Bronchial epithelial cell (primary cell): Measurements from ENCODE around the gene HYKK. TPM values are rescaled to one million over a fixed set of nuclear protein-coding genes. Genes with fewer than 3 reads are reported as not detected.
A peak's percentile ranks its signal among the peaks of the same experiment; 100 is the strongest.

Experiments
- DNase-seq: peaks from one replicate; pipeline ENCODE4 v3.0.0-alpha.2; 2010; ENCODE audit warnings: low read depth
- FAIRE-seq: peaks from 2 replicates; lab custom pipeline; 2011; peaks lifted over from hg19 to GRCh38; lab: Jason Lieb, UNC
- H3K27me3 ChIP-seq: 2 replicates; pipeline ENCODE4 v1.5.1; 2011; ENCODE audit warnings: low read length; ENCODE audit not compliant: control insufficient read depth, insufficient read depth
- H3K36me3 ChIP-seq: 2 replicates; pipeline ENCODE4 v1.5.1; 2011; ENCODE audit warnings: low read length; ENCODE audit not compliant: control insufficient read depth, insufficient read depth
- H3K4me3 ChIP-seq: 2 replicates; pipeline ENCODE4 v1.5.1; 2011; ENCODE audit warnings: mild to moderate bottlenecking, low read depth, low read length, control low read depth
- total RNA-seq: library from RNA; depleted of rRNA; stranded (reverse); fragments of >200 nt; gene quantifications from 2 replicates; pipeline ENCODE4 v1.2.1, GENCODE V29; 2014
- TF ChIP-seq, protein P1 (sequence below): IDR thresholded peaks from 2 replicates; pipeline ENCODE4 v1.5.1; 2011; ENCODE audit warnings: mild to moderate bottlenecking, moderate library complexity, low read length, control low read depth, inconsistent platforms; ENCODE audit not compliant: insufficient read depth, severe bottlenecking

The HYKK gene, protein sequence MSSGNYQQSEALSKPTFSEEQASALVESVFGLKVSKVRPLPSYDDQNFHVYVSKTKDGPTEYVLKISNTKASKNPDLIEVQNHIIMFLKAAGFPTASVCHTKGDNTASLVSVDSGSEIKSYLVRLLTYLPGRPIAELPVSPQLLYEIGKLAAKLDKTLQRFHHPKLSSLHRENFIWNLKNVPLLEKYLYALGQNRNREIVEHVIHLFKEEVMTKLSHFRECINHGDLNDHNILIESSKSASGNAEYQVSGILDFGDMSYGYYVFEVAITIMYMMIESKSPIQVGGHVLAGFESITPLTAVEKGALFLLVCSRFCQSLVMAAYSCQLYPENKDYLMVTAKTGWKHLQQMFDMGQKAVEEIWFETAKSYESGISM
- total RNA-seq: 1.2 and 1.3 TPM in 2 replicates

DNA sequence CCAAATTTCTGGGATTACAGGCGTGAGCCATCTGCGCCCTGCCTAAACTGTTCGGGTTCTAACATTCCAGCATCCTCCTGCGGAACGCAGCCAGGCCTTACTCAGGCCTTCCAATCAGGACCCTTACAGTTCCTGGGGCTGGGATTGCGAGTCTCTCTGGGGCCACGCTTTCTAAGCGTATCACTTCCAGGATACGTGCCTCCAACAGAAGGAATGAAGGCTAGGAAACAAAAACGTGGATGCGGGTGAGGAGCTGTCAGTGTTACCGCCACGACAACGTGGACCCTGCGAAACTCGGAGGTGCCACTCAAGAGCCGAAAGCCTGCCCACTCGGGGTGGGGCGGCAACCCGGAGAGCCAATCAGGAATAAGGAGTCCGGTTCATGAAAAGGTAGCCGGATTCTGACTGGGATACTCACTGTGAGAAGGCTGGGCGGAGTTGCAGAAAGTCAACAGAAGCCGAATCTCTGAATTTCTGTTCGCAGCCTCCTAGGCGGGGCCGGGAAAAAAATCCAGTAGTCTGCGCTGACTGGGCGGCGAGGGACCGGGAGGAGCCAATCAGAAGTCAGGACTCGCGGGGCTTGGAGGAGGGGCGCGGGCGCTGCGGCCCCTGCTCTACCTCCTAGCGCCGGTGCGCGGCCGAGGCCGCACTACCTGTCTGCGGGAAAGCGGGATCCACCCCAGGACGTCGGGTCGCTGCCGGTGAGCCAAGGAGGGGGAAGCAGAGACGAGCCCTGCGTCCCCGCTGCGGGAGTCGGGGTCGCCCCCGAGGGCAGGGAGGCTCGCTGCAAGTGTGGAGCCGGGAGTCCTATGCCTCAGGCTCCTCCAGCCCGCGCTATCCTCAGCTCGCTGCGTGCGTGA is at the start of gene HYKK:
TSS of gene HYKK (plus strand) at position 607 of the 860 bp plus-strand sequence. CDS start 5,512 bp downstream, outside the sequence.
- DNase-seq (peak; percentile 96), FAIRE-seq (peak; percentile 81)
- TF ChIP-seq, protein P1, sequence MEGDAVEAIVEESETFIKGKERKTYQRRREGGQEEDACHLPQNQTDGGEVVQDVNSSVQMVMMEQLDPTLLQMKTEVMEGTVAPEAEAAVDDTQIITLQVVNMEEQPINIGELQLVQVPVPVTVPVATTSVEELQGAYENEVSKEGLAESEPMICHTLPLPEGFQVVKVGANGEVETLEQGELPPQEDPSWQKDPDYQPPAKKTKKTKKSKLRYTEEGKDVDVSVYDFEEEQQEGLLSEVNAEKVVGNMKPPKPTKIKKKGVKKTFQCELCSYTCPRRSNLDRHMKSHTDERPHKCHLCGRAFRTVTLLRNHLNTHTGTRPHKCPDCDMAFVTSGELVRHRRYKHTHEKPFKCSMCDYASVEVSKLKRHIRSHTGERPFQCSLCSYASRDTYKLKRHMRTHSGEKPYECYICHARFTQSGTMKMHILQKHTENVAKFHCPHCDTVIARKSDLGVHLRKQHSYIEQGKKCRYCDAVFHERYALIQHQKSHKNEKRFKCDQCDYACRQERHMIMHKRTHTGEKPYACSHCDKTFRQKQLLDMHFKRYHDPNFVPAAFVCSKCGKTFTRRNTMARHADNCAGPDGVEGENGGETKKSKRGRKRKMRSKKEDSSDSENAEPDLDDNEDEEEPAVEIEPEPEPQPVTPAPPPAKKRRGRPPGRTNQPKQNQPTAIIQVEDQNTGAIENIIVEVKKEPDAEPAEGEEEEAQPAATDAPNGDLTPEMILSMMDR: peak; percentile 25

DNA sequence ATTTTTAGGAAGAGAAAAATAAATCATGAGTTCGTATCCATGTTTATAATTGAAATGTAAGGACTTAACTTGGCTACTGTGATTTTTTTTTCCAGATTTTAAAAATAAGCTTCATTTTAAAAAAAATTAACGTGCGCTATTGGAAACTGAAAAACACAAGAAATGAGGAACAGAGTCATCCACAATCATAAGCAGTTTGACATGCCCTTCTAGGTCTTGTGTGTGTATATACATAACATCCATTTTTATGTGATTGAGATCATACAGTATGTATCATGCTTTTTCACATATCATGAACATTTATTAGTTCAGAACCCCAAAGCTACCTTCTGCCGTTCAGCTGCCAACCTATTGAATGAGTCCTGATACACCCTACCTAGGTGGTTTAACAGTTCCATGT is 46.6 kb upstream of the HYKK start:
- H3K4me3 ChIP-seq: no peak overlapping the region
- FAIRE-seq: no peak
- peaks cover 3% of the 10 kb centered on the region for H3K36me3 ChIP-seq
- DNase-seq: no peak
- TF ChIP-seq, protein P1: no peak
- H3K27me3 ChIP-seq: no peaks in the 10 kb centered on the region

More for the DNA sequence above, at the start of gene HYKK:
- H3K36me3 ChIP-seq: no peaks in the 10 kb centered on the region
- H3K27me3 ChIP-seq: no peaks in the 10 kb centered on the region
- H3K4me3 ChIP-seq: peak within 1 kb of the TSS; percentile 89

DNA sequence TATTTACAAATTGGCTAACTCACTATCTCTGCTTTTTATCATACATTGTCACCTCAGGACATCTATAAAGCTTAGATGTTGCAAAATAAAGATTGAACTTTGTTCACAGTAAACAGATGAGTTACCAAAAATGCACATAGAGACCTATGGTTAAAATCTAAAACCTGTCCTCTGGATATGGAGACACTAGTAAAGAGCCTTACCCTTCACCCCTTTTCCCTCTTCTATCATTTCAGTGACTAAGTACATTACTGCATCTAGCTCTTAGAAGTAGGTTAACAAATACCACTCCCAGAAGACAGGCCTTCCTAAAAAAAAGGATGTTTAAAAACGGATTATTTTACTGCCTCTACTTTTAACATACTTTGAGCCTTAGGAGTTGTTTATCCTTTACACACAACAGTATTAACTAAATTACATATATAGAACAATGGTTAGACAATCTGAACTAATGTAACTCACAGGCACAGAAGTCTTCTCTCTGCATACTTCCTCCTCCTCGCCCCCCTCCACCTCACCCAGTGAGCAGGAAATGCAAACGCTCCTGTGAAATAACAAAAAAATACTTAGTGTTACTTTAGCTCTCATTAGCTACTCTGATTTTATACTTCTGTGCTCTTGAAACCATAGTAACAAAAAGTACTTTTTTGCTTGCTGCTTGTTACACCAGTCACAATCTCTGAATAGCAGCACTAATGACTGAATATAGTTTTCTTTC is 46.0 kb upstream of the HYKK start:
- H3K4me3 ChIP-seq: no peak overlapping the region
- TF ChIP-seq, protein P1: no peak
- no peaks in the 10 kb centered on the region for H3K27me3 ChIP-seq
- FAIRE-seq (no peak), DNase-seq (no peak)
- H3K36me3 ChIP-seq: peaks cover 5% of the 10 kb centered on the region

DNA sequence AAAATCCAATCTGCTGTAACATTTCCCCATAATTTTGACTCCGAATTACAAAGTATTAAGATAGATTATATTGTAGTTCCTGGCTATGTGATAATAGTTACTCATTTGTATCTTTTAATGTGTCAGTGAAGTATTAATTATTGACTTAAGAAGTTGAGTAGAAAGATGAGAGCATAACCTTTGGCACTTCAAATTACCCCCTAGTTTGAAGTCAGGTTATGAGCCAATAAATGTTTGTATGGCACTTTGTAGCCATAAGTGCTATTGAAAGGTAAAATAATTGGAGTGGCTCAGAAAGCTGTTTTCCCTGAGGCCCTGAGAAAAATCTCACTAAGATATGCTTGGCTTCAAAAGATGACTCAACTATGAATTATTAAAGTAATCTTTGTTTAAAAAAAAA is 38.3 kb upstream of the HYKK start:
- TF ChIP-seq, protein P1: no peak
- H3K27me3 ChIP-seq: no peaks in the 10 kb centered on the region
- no peak overlapping the region for H3K4me3 ChIP-seq
- peaks cover 12% of the 10 kb centered on the region for H3K36me3 ChIP-seq
- DNase-seq (no peak), FAIRE-seq (no peak)

DNA sequence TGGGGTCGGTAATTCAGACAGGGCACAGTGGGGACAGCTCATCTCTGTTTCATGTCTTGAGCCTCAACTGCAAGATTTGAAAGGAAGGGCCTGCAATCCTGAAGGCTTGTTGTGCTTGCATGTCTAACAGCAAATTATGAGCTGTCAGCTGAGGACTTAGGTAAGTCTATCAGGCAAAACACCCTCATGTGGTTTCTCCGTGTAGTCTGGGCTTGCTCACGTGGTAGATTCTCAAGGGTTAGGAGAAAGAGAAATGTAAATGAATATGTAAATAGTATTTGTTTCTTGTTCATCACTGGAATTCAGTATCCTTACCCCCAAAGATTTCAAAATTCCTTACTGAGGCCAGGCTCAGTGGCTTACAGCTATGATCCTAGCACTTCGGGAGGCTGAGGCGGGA is 30.1 kb upstream of the HYKK start:
- FAIRE-seq: peak; percentile 13
- TF ChIP-seq, protein P1: no peak
- H3K4me3 ChIP-seq: no peak overlapping the region
- H3K36me3 ChIP-seq: peaks cover 6% of the 10 kb centered on the region
- H3K27me3 ChIP-seq: no peaks in the 10 kb centered on the region
- DNase-seq: no peak
